Mesenchymal stem cell (in vitro differentiated cells and primary cell): Measurements from ENCODE around the gene ARHGAP21.

Experiments used
- DNase-seq: peaks from one replicate; pipeline ENCODE4 v3.0.0-alpha.2; 2013
- H2AFZ ChIP-seq: one replicate; pipeline ENCODE4 v1.6.1; 2013; ENCODE audit warnings: low read depth, mild to moderate bottlenecking, control low read depth, inconsistent platforms, low read length, moderate library complexity
- H2AK5ac ChIP-seq: 2 replicates; pipeline ENCODE4 v1.6.1; 2013; ENCODE audit warnings: low read length, moderate library complexity, mild to moderate bottlenecking, inconsistent platforms; ENCODE audit not compliant: severe bottlenecking
- H2BK120ac ChIP-seq: one replicate; pipeline ENCODE4 v1.6.1; 2013; ENCODE audit warnings: low read depth, mild to moderate bottlenecking, inconsistent platforms, low read length, moderate library complexity
- H2BK12ac ChIP-seq, 2 experiments: one replicate each; pipeline ENCODE4 v1.6.1; 2013; ENCODE audit warnings: inconsistent platforms in 2 of 2, low read length in 2 of 2, mild to moderate bottlenecking in 2 of 2, moderate library complexity in 2 of 2, control low read depth in 1 of 2
- H2BK15ac ChIP-seq: one replicate; pipeline ENCODE4 v1.6.1; 2013; ENCODE audit warnings: mild to moderate bottlenecking, low read depth, inconsistent platforms; ENCODE audit not compliant: poor library complexity, severe bottlenecking
- H2BK5ac ChIP-seq: 2 replicates; pipeline ENCODE4 v1.6.1; 2013; ENCODE audit warnings: low read depth, mild to moderate bottlenecking, low read length, control low read depth, inconsistent platforms; ENCODE audit not compliant: poor library complexity, severe bottlenecking
- H3K14ac ChIP-seq, 2 experiments: one replicate each; pipeline ENCODE4 v1.6.1; 2013; ENCODE audit warnings: inconsistent platforms in 2 of 2, low read length in 2 of 2, control low read depth in 1 of 2, mild to moderate bottlenecking in 1 of 2, moderate library complexity in 1 of 2
- H3K18ac ChIP-seq, 2 experiments: one replicate each; pipeline ENCODE4 v1.6.1; 2013; ENCODE audit warnings: inconsistent platforms in 2 of 2, low read length in 2 of 2, control low read depth in 1 of 2, low read depth in 1 of 2, mild to moderate bottlenecking in 1 of 2
- H3K23ac ChIP-seq, 2 experiments: one replicate each; pipeline ENCODE4 v1.6.1; 2013; ENCODE audit warnings: inconsistent platforms in 2 of 2, low read length in 2 of 2, mild to moderate bottlenecking in 2 of 2, moderate library complexity in 2 of 2, control low read depth in 1 of 2
- H3K27ac ChIP-seq: 2 replicates; pipeline ENCODE4 v1.5.1; 2013; ENCODE audit warnings: mild to moderate bottlenecking, moderate library complexity, low read length, control low read depth, inconsistent platforms; ENCODE audit not compliant: poor library complexity, severe bottlenecking
- H3K27me3 ChIP-seq, 2 experiments: 2 replicates each; pipeline versions ENCODE4 v1.6.1 to v1.7.0; 2013; ENCODE audit warnings: low read length in 2 of 2, mild to moderate bottlenecking in 2 of 2, moderate library complexity in 2 of 2, control low read depth in 1 of 2, inconsistent platforms in 1 of 2; ENCODE audit not compliant: control insufficient read depth in 1 of 2, insufficient read depth in 1 of 2
- H3K36me3 ChIP-seq, 2 experiments: 2 replicates each; pipeline versions ENCODE4 v1.6.1 to v1.7.0; 2013; ENCODE audit warnings: low read length in 2 of 2, control low read depth in 1 of 2, inconsistent platforms in 1 of 2, low read depth in 1 of 2, mild to moderate bottlenecking in 1 of 2; ENCODE audit not compliant: insufficient read depth in 2 of 2, control insufficient read depth in 1 of 2
- H3K4ac ChIP-seq, 2 experiments: one replicate each; pipeline ENCODE4 v1.6.1; 2013; ENCODE audit warnings: inconsistent platforms in 2 of 2, low read length in 2 of 2, mild to moderate bottlenecking in 2 of 2, moderate library complexity in 2 of 2, control low read depth in 1 of 2, low read depth in 1 of 2
- H3K4me1 ChIP-seq: 2 replicates; pipeline ENCODE4 v1.6.1; 2013; ENCODE audit warnings: low read depth, low read length, control low read depth; ENCODE audit not compliant: control insufficient read depth, insufficient read depth
- H3K4me2 ChIP-seq: 2 replicates; pipeline ENCODE4 v1.6.1; 2013; ENCODE audit warnings: low read length, mild to moderate bottlenecking, inconsistent platforms; ENCODE audit not compliant: poor library complexity, severe bottlenecking
- H3K4me3 ChIP-seq, 2 experiments: 2 replicates each; pipeline versions ENCODE4 v1.5.1 to v1.7.0; 2013; ENCODE audit warnings: low read length in 2 of 2, mild to moderate bottlenecking in 2 of 2, control low read depth in 1 of 2, low read depth in 1 of 2; ENCODE audit not compliant: insufficient read depth in 1 of 2
- H3K79me1 ChIP-seq: replicated peaks from 2 replicates; pipeline ENCODE4 v1.6.1; 2013; ENCODE audit warnings: mild to moderate bottlenecking, control low read depth, low read length, inconsistent platforms; ENCODE audit not compliant: poor library complexity, severe bottlenecking
- H3K9ac ChIP-seq: 2 replicates; pipeline ENCODE4 v1.7.0; 2013; ENCODE audit warnings: mild to moderate bottlenecking, low read length, moderate library complexity
- H3K9me3 ChIP-seq: 2 replicates; pipeline ENCODE4 v1.7.0; 2013; ENCODE audit warnings: mild to moderate bottlenecking, low read length; ENCODE audit not compliant: control insufficient read depth
- H4K8ac ChIP-seq: one replicate; pipeline ENCODE4 v1.6.1; 2013; ENCODE audit warnings: inconsistent platforms, mild to moderate bottlenecking, low read length, moderate library complexity
- H4K91ac ChIP-seq: one replicate; pipeline ENCODE4 v1.6.1; 2013; ENCODE audit warnings: mild to moderate bottlenecking, low read length, inconsistent platforms
- WGBS: methylation state at CpG from one replicate; pipeline ENCODE4 v1.1.7; 2013; ENCODE audit warnings: mixed read lengths; 5-methylcytosine and 5-hydroxymethylcytosine counted together

Gene ARHGAP21

DNA sequence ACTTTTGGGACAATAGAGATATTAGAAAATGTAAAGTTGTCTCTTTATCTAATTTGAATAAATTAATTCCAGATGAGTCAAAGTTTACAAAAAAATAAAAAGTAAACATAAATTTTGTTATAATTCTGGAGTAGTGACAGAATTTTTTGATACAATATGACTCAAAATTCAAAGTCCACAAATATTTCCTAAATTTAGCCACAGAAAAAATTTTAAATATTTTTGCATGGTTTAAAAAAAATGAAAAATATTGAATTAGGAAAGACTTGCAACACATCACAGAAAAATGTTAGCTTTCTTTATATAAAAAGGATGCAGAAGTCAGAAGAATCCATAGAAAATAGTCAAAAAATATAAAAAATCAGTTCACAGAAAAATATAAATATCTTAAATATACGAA, 117.7 kb downstream of the ARHGAP21 start:
- H2BK5ac ChIP-seq = no peak overlapping the region
- H2AFZ ChIP-seq = no peak overlapping the region
- no peak overlapping the region for H2AK5ac ChIP-seq
- WGBS = no CpG with 5 or more reads among the region's 1 CpG
- H3K4ac ChIP-seq = no peak overlapping the region
- H4K8ac ChIP-seq = no peak overlapping the region
- no peak overlapping the region for H3K23ac ChIP-seq
- peaks cover 3% of the 10 kb centered on the region for H3K4me1 ChIP-seq
- H4K91ac ChIP-seq = no peak overlapping the region
- H3K4me2 ChIP-seq = no peak overlapping the region
- no peaks in the 10 kb centered on the region for H3K27me3 ChIP-seq
- H3K79me1 ChIP-seq = peaks cover 10% of the 10 kb centered on the region
- no peaks in the 10 kb centered on the region for H3K9me3 ChIP-seq
- H2BK15ac ChIP-seq = no peak overlapping the region
- H3K4me3 ChIP-seq = no peak overlapping the region
- no peak overlapping the region for H3K18ac ChIP-seq
- no peak overlapping the region for H3K27ac ChIP-seq
- DNase-seq = no peak
- peaks cover 2 to 91% of the 10 kb centered on the region in 2 experiments for H3K36me3 ChIP-seq
- H3K14ac ChIP-seq = no peak overlapping the region
- no peak overlapping the region for H3K9ac ChIP-seq
- no peak overlapping the region for H2BK120ac ChIP-seq
- H2BK12ac ChIP-seq = no peak overlapping the region

DNA sequence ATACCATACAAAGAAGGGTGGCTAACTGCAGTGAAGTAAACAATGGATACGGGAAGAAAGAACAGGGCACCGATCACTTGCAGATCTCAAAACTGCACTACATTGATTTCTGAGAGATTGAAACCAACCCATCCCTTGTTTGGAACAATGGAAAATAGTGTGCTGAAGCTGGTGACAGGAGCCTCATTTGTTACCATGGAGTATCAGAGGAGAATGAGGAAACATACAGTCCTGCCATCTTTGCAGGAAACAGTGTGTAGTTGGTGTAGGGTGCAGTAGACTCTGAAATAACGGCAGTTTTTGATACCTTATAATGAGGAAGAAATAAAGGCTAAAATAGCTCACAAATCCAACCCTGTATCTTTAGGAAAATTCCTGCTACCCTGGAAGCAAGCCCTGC, 118.5 kb downstream of the ARHGAP21 start:
- Histone ChIP-seq H2BK15ac (no peak overlapping the region), H3K27ac (no peak overlapping the region), H3K18ac (no peak overlapping the region), H2AK5ac (no peak overlapping the region), H4K91ac (no peak overlapping the region), H2AFZ (no peak overlapping the region), H2BK12ac (no peak overlapping the region), H3K9ac (no peak overlapping the region), H2BK120ac (no peak overlapping the region), H3K9me3 (no peaks in the 10 kb centered on the region), H3K4me1 (peaks cover 3% of the 10 kb centered on the region), H2BK5ac (no peak overlapping the region), H3K23ac (no peak overlapping the region), H3K79me1 (peaks cover 8% of the 10 kb centered on the region), H3K36me3 (peaks cover 0 to 91% of the 10 kb centered on the region in 2 experiments), H3K4ac (no peak overlapping the region), H3K4me3 (no peak overlapping the region), H3K4me2 (no peak overlapping the region), H4K8ac (no peak overlapping the region), H3K14ac (no peak overlapping the region), H3K27me3 (no peaks in the 10 kb centered on the region)
- no peak for DNase-seq
- WGBS = 95% methylated on average over 2 of the region's 3 CpGs

DNA sequence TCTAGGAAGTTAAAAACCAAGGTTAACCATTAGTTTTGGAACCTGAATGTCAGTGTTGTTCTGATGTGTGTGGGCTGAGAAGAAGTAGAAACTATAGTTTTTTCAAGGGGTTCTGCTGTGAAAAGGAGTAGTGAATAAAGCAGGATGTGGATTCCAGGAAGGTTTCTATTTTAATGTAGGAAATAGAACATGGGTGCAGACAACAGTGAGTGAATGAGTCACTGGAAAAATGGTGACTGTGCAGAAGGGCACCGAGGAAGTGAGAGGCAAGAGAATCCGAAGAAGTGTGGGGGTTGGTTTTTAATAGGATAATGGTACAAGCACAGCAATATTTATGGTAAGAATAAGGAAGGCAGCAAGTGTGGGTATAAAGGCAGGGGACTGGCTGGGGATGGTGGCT, 120.4 kb downstream of the ARHGAP21 start:
- H3K23ac ChIP-seq = no peak overlapping the region
- no peak overlapping the region for H2AFZ ChIP-seq
- no peak overlapping the region for H3K4me2 ChIP-seq
- no peaks in the 10 kb centered on the region for H3K27me3 ChIP-seq
- no peak overlapping the region for H4K91ac ChIP-seq
- peaks cover 4 to 93% of the 10 kb centered on the region in 2 experiments for H3K36me3 ChIP-seq
- no peak overlapping the region for H4K8ac ChIP-seq
- H2BK12ac ChIP-seq = no peak overlapping the region
- no peak overlapping the region for H3K4me3 ChIP-seq
- no peak overlapping the region for H2BK5ac ChIP-seq
- no peak overlapping the region for H3K9ac ChIP-seq
- no peak overlapping the region for H3K4ac ChIP-seq
- H3K4me1 ChIP-seq = peaks cover 3% of the 10 kb centered on the region
- H2BK15ac ChIP-seq = no peak overlapping the region
- DNase-seq = peak; percentile 55
- H3K18ac ChIP-seq = no peak overlapping the region
- H3K9me3 ChIP-seq = no peaks in the 10 kb centered on the region
- peak overlapping the region; percentile 24 for H3K27ac ChIP-seq
- H2AK5ac ChIP-seq = no peak overlapping the region
- H3K14ac ChIP-seq = no peak overlapping the region
- H2BK120ac ChIP-seq = no peak overlapping the region
- 42% methylated on average over 2 of the region's 2 CpGs for WGBS
- peaks cover 7% of the 10 kb centered on the region for H3K79me1 ChIP-seq

- H3K23ac ChIP-seq = no peak overlapping the region
- H3K18ac ChIP-seq = no peak overlapping the region
- no peaks in the 10 kb centered on the region for H3K27me3 ChIP-seq
Observed at GRCh38 chr10:24597961-24598360, 125.7 kb downstream of the ARHGAP21 start.

More at GRCh38 chr10:24597961-24598360, 125.7 kb downstream of the ARHGAP21 start:
- Histone ChIP-seq H3K36me3 (peaks cover 8 to 100% of the 10 kb centered on the region in 2 experiments), H3K9ac (no peak overlapping the region), H3K9me3 (no peaks in the 10 kb centered on the region), H2AFZ (no peak overlapping the region), H3K4me3 (no peak overlapping the region), H2AK5ac (no peak overlapping the region), H2BK12ac (no peak overlapping the region), H4K91ac (no peak overlapping the region), H3K79me1 (peaks cover 8% of the 10 kb centered on the region), H2BK5ac (no peak overlapping the region), H3K4ac (no peak overlapping the region), H3K14ac (no peak overlapping the region), H3K27ac (no peak overlapping the region), H2BK15ac (no peak overlapping the region), H3K4me1 (peaks cover 2% of the 10 kb centered on the region), H3K4me2 (no peak overlapping the region), H2BK120ac (no peak overlapping the region), H4K8ac (no peak overlapping the region)
- 100% methylated on average over 2 of the region's 3 CpGs for WGBS
- DNase-seq = no peak
